ENCODE results near the gene MAS1L. TPM values are rescaled to one million over a fixed set of nuclear protein-coding genes. Genes with fewer than 3 reads are reported as not detected.
"Not testable (repeated sequence)": the region's sequence is repeated elsewhere in the genome, so short reads cannot be mapped to it uniquely, and the experiment has no call there.

The MAS1L gene
- total RNA-seq, 1 experiment from 2014 or later = not detected

DNA sequence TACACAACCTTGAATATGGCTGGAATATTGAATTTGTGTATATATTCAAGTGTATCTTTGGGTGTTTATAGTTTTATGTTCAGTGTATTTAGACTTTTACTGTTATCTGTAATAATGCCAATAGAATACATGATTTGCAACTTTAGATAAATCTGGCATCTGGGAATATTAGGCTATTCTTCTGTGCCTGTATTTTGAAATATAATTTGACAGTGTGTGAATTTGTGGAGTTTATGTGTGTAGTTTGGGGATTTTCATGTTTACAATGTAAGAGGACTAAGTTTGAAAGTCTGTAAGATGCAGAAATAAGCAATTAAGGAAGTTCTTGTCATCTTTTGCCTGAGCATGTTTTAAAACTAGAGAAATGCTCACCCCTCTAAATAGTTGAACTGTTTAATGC is 48.8 kb downstream of the MAS1L start, which contains the start of gene OR10C1:
OR10C1 (plus strand) TSS at position 301 of the 400 bp plus-strand sequence. CDS start 710 bp downstream, outside the sequence.
- Histone ChIP-seq H3K27ac (ENCODE audit: low read length) (no peak within 1 kb of the TSS), H3K27me3 (ENCODE audit: low read length) (no peaks in the 10 kb centered on the region), H3K4me3 (ENCODE audit: low read length) (no peak within 1 kb of the TSS), H3K9me2 (replicated peaks; ENCODE audit: insufficient read depth, low read length) (no peaks in the 10 kb centered on the region), H3K36me3 (ENCODE audit: insufficient read depth, low read length) (no peaks in the 10 kb centered on the region), H3K4me2 (ENCODE audit: low read depth, low read length, poor library complexity, severe bottlenecking) (no peak within 1 kb of the TSS), H3K9me3 (ENCODE audit: low read length) (no peaks in the 10 kb centered on the region), H4K20me1 (ENCODE audit: insufficient read depth, low read depth, low read length) (no peaks in the 10 kb centered on the region), H3K79me2 (ENCODE audit: low read length) (no peaks in the 10 kb centered on the region), H3K9ac (ENCODE audit: low read length) (no peak within 1 kb of the TSS), H2AFZ (ENCODE audit: low read length) (no peak within 1 kb of the TSS), H3K4me1 (ENCODE audit: low read length) (no peaks in the 10 kb centered on the region)
- no peak for DNase-seq

DNA sequence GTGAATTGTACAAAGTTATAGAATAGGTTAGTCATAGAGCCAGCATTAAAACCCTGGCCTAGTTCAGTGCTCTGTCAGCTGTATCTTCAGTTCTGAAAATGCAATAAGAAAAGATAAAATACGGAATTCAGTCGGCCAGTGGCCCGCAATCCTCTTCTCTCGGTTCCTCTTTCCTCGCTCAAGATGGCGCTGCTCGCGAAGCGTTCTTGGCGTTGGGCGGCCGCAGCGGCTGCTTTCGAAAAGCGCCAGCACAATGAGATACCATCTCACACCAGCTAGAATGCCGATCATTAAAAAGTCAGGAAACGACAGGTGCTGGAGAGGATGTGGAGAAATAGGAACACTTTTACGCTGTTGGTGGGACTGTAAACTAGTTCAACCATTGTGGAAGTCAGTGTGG is 51.0 kb downstream of the MAS1L start:
- H3K4me2 ChIP-seq (ENCODE audit: low read depth, low read length, poor library complexity, severe bottlenecking); H3K36me3 ChIP-seq (ENCODE audit: insufficient read depth, low read length); H2AFZ ChIP-seq (ENCODE audit: low read length); H3K27me3 ChIP-seq (ENCODE audit: low read length); H3K4me1 ChIP-seq (ENCODE audit: low read length); H4K20me1 ChIP-seq (ENCODE audit: insufficient read depth, low read depth, low read length); H3K9me3 ChIP-seq (ENCODE audit: low read length); H3K79me2 ChIP-seq (ENCODE audit: low read length); H3K4me3 ChIP-seq (ENCODE audit: low read length); DNase-seq; H3K9ac ChIP-seq (ENCODE audit: low read length); H3K27ac ChIP-seq (ENCODE audit: low read length); H3K9me2 ChIP-seq (replicated peaks; ENCODE audit: insufficient read depth, low read length): not testable (repeated sequence)

Other genes starting within 250 kb of the MAS1L start
- not detected in 2 replicates for gene OR14J1, start 186.3 kb downstream of the MAS1L start, total RNA-seq (2014; rRNA removed; shearing (Covaris generic); ENCODE audit: low replicate concordance)
- not detected in 2 replicates for gene OR5V1, start 119.1 kb downstream of the MAS1L start, total RNA-seq (2014; rRNA removed; shearing (Covaris generic); ENCODE audit: low replicate concordance)
- gene OR12D3, start 112.7 kb downstream of the MAS1L start, total RNA-seq (2014; rRNA removed; shearing (Covaris generic); ENCODE audit: low replicate concordance) = not detected in 2 replicates
- not detected in 2 replicates for gene OR12D2, start 92.3 kb downstream of the MAS1L start, total RNA-seq (2014; rRNA removed; shearing (Covaris generic); ENCODE audit: low replicate concordance)
- not detected in 2 replicates for gene OR12D1, start 73.0 kb downstream of the MAS1L start, total RNA-seq (2014; rRNA removed; shearing (Covaris generic); ENCODE audit: low replicate concordance)
- not detected in 2 replicates for gene OR10C1, start 48.6 kb downstream of the MAS1L start, total RNA-seq (2014; rRNA removed; shearing (Covaris generic); ENCODE audit: low replicate concordance)
- not detected in 2 replicates for gene OR11A1, start 30.9 kb downstream of the MAS1L start, total RNA-seq (2014; rRNA removed; shearing (Covaris generic); ENCODE audit: low replicate concordance)
- gene OR2H1, start 30.8 kb downstream of the MAS1L start, total RNA-seq (2014; rRNA removed; shearing (Covaris generic); ENCODE audit: low replicate concordance) = not detected in 2 replicates
- gene UBD, start 71.8 kb upstream of the MAS1L start, total RNA-seq (2014; rRNA removed; shearing (Covaris generic); ENCODE audit: low replicate concordance) = not detected in 2 replicates
- gene OR2H2, start 97.2 kb upstream of the MAS1L start, total RNA-seq (2014; rRNA removed; shearing (Covaris generic); ENCODE audit: low replicate concordance) = not detected in 2 replicates
- gene GABBR1, start 145.2 kb upstream of the MAS1L start, total RNA-seq (2014; rRNA removed; shearing (Covaris generic); ENCODE audit: low replicate concordance) = 9.9 and 10.5 TPM in 2 replicates
- not detected in 2 replicates for gene MOG, start 169.1 kb upstream of the MAS1L start, total RNA-seq (2014; rRNA removed; shearing (Covaris generic); ENCODE audit: low replicate concordance)
- gene ZFP57, start 193.2 kb upstream of the MAS1L start, total RNA-seq (2014; rRNA removed; shearing (Covaris generic); ENCODE audit: low replicate concordance) = not detected in 2 replicates
- gene HLA-F, start 235.5 kb upstream of the MAS1L start, total RNA-seq (2014; rRNA removed; shearing (Covaris generic); ENCODE audit: low replicate concordance) = 8.5 and 17.2 TPM in 2 replicates